HL-60 (cell line): Measurements from ENCODE around the gene NPAS4.

Experiments
- DNase-seq, 2 experiments: peaks; one replicate each; pipeline ENCODE4 v3.0.0-alpha.2; 2010 to 2020; ENCODE audit warnings: low read depth in 1 of 2, low spot score in 1 of 2
- H3K27ac ChIP-seq: fragments of 250-450 bp; sonication (Bioruptor Pico); replicated peaks from 2 replicates; pipeline ENCODE4 v1.5.1; 2020; ENCODE audit warnings: mild to moderate bottlenecking, moderate library complexity
- H3K27me3 ChIP-seq: fragments of 250-450 bp; sonication (Bioruptor Pico); 2 replicates; pipeline ENCODE4 v1.5.1; 2021; ENCODE audit warnings: mild to moderate bottlenecking, moderate library complexity; ENCODE audit not compliant: insufficient read depth, poor library complexity, severe bottlenecking
- H3K4me3 ChIP-seq: replicated peaks from 2 replicates; pipeline ENCODE4 v1.5.1; 2011; ENCODE audit warnings: mild to moderate bottlenecking, control low read depth, low read length; ENCODE audit not compliant: insufficient read depth
- CTCF ChIP-seq: IDR thresholded peaks from one replicate; pipeline ENCODE4 v1.5.1; 2011; ENCODE audit warnings: low read length, control low read depth, inconsistent platforms; ENCODE audit not compliant: insufficient read depth
- GABPA ChIP-seq: IDR thresholded peaks from 2 replicates; pipeline ENCODE4 v1.6.1; 2012; ENCODE audit warnings: low read depth
- POLR2AphosphoS5 ChIP-seq: IDR thresholded peaks from 2 replicates; pipeline ENCODE4 v1.6.1; 2012; ENCODE audit warnings: low read depth
- REST ChIP-seq: IDR thresholded peaks from 2 replicates; pipeline ENCODE4 v1.6.1; 2012; ENCODE audit warnings: low read depth; ENCODE audit not compliant: insufficient replicate concordance
- SPI1 ChIP-seq: IDR thresholded peaks from 2 replicates; pipeline ENCODE4 v1.6.1; 2012; ENCODE audit warnings: low read depth, mild to moderate bottlenecking, borderline replicate concordance

Gene NPAS4

GRCh38 chr11:66470015-66470414 lies 49.2 kb downstream of the NPAS4 start:
- Histone ChIP-seq H3K27me3 (no peaks in the 10 kb centered on the region), H3K4me3 (no peak overlapping the region), H3K27ac (no peak overlapping the region)
- TF ChIP-seq POLR2AphosphoS5 (no peak), CTCF (no peak)
- DNase-seq = no peak

GRCh38 chr11:66471142-66471541 lies 50.3 kb downstream of the NPAS4 start:
- Histone ChIP-seq H3K27me3 (no peaks in the 10 kb centered on the region), H3K27ac (no peak overlapping the region), H3K4me3 (no peak overlapping the region)
- TF ChIP-seq POLR2AphosphoS5 = no peak
- no peak for TF ChIP-seq CTCF
- TF ChIP-seq SPI1 = no peak
- no peak for TF ChIP-seq REST
- no peak for TF ChIP-seq GABPA
- DNase-seq = no peak

- Histone ChIP-seq H3K27me3 (no peaks in the 10 kb centered on the region), H3K27ac (no peak overlapping the region), H3K4me3 (no peak overlapping the region)
- no peak for TF ChIP-seq POLR2AphosphoS5
- no peak for TF ChIP-seq GABPA
- no peak for TF ChIP-seq SPI1
- no peak for TF ChIP-seq CTCF
- TF ChIP-seq REST = no peak
- DNase-seq = no peak
These were observed 51.2 kb downstream of the NPAS4 start for GRCh38 chr11:66472054-66472453.

GRCh38 chr11:66473167-66473566 lies 52.3 kb downstream of the NPAS4 start:
- TF ChIP-seq POLR2AphosphoS5 = no peak
- TF ChIP-seq REST = no peak
- no peak for TF ChIP-seq GABPA
- TF ChIP-seq SPI1 = no peak
- no peak for TF ChIP-seq CTCF
- no peak for DNase-seq

More at GRCh38 chr11:66473167-66473566, 52.3 kb downstream of the NPAS4 start:
- no peak overlapping the region for H3K4me3 ChIP-seq
- no peak overlapping the region for H3K27ac ChIP-seq
- H3K27me3 ChIP-seq = no peaks in the 10 kb centered on the region
